Activated naive CD4-positive, alpha-beta T cell (primary cell): Measurements from ENCODE around the gene NMNAT2.
"Not testable (repeated sequence)": the region's sequence is repeated elsewhere in the genome, so short reads cannot be mapped to it uniquely, and the experiment has no call there.

Experiments used
- DNase-seq, 4 experiments: peaks; one replicate each; lab custom pipeline; 2025; lab: John Stamatoyannopoulos, UW

Gene NMNAT2

GRCh38 chr1:183417772-183418491 is at the start of gene NMNAT2:
Gene NMNAT2 (minus strand): TSS chr1:183418380. CDS start chr1:183418267, 113 bp downstream.
- DNase-seq: no peak

- no peak for DNase-seq
These were observed 49.5 kb upstream of the NMNAT2 start for GRCh38 chr1:183467687-183468086.

GRCh38 chr1:183466781-183467180 is 48.6 kb upstream of the NMNAT2 start:
- DNase-seq: no peak

GRCh38 chr1:183463566-183463965 is 45.4 kb upstream of the NMNAT2 start:
- DNase-seq: no peak

- DNase-seq: no peak
These were observed 43.2 kb upstream of the NMNAT2 start for GRCh38 chr1:183461350-183461749.

GRCh38 chr1:183460596-183460995 is 42.4 kb upstream of the NMNAT2 start:
- no peak for DNase-seq

GRCh38 chr1:183457449-183457848 is 39.3 kb upstream of the NMNAT2 start:
- no peak for DNase-seq

- no peak for DNase-seq
These were observed 38.6 kb upstream of the NMNAT2 start for GRCh38 chr1:183456826-183457225.

- DNase-seq: no peak
These were observed 36.2 kb upstream of the NMNAT2 start for GRCh38 chr1:183454377-183454776.

- no peak for DNase-seq
These were observed 31.9 kb upstream of the NMNAT2 start for GRCh38 chr1:183450093-183450492.

GRCh38 chr1:183449223-183449770 is 31.1 kb upstream of the NMNAT2 start:
- DNase-seq: no peak

- no peak for DNase-seq
These were observed 26.1 kb upstream of the NMNAT2 start for GRCh38 chr1:183444243-183444642.

GRCh38 chr1:183443466-183443865 is 25.3 kb upstream of the NMNAT2 start:
- DNase-seq: no peak

GRCh38 chr1:183443011-183443410 is 24.8 kb upstream of the NMNAT2 start:
- no peak for DNase-seq

- DNase-seq: no peak
These were observed 19.9 kb upstream of the NMNAT2 start for GRCh38 chr1:183438060-183438459.

- no peak for DNase-seq
These were observed 17.3 kb upstream of the NMNAT2 start for GRCh38 chr1:183435497-183435896.

GRCh38 chr1:183433703-183434102 is 15.5 kb upstream of the NMNAT2 start:
- DNase-seq: no peak

GRCh38 chr1:183432548-183432875 is 14.3 kb upstream of the NMNAT2 start:
- no peak for DNase-seq

GRCh38 chr1:183431840-183432547 is 13.8 kb upstream of the NMNAT2 start:
- DNase-seq: no peak

- not testable (repeated sequence) for DNase-seq
These were observed 9.4 kb upstream of the NMNAT2 start for GRCh38 chr1:183427591-183427990.

- DNase-seq: no peak
These were observed 6.5 kb upstream of the NMNAT2 start for GRCh38 chr1:183424691-183425090.

GRCh38 chr1:183423541-183423940 is 5.4 kb upstream of the NMNAT2 start:
- no peak for DNase-seq

GRCh38 chr1:183419399-183419798 is 1.2 kb upstream of the NMNAT2 start:
- no peak for DNase-seq
